Upper lobe of left lung (tissue), 4 donors: ENCODE results near the gene DNHD1.

Source experiments
- EP300 ChIP-seq, 4 donors: sonication (generic); formaldehyde crosslinking; IDR thresholded peaks; one replicate each; pipeline ENCODE4 v1.5.1; 2017; ENCODE audit warnings: antibody characterized with exemption in 4 of 4, control low read depth in 2 of 4
- POLR2A ChIP-seq, 4 donors: fragments of 450-650 bp; IDR thresholded peaks; one replicate each; pipeline ENCODE4 v1.5.1; 2016 to 2017; ENCODE audit warnings: antibody characterized with exemption in 4 of 4, mild to moderate bottlenecking in 2 of 4
- POLR2AphosphoS5 ChIP-seq, 2 donors: sonication (generic); formaldehyde crosslinking; IDR thresholded peaks; one replicate each; pipeline ENCODE4 v1.5.1; 2017; ENCODE audit warnings: antibody characterized with exemption in 2 of 2
- TF ChIP-seq, protein P1 (sequence below), 6 experiments: fragments of 450-650 bp in 4 of 6; fragments of 200-600 bp in 2 of 6; sonication (generic) in 2 of 6; IDR thresholded peaks; one replicate each; pipeline ENCODE4 v1.5.1; 2016 to 2019; ENCODE audit warnings: antibody characterized with exemption in 6 of 6

GRCh38 chr11:6579681-6580080, 82.6 kb downstream of the DNHD1 start:
- TF ChIP-seq, protein P1, sequence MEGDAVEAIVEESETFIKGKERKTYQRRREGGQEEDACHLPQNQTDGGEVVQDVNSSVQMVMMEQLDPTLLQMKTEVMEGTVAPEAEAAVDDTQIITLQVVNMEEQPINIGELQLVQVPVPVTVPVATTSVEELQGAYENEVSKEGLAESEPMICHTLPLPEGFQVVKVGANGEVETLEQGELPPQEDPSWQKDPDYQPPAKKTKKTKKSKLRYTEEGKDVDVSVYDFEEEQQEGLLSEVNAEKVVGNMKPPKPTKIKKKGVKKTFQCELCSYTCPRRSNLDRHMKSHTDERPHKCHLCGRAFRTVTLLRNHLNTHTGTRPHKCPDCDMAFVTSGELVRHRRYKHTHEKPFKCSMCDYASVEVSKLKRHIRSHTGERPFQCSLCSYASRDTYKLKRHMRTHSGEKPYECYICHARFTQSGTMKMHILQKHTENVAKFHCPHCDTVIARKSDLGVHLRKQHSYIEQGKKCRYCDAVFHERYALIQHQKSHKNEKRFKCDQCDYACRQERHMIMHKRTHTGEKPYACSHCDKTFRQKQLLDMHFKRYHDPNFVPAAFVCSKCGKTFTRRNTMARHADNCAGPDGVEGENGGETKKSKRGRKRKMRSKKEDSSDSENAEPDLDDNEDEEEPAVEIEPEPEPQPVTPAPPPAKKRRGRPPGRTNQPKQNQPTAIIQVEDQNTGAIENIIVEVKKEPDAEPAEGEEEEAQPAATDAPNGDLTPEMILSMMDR (IDR thresholded peaks at IDR 0.05), result no peak
- no peak for TF ChIP-seq EP300 (IDR thresholded peaks at IDR 0.05)
- no peak for TF ChIP-seq POLR2A (IDR thresholded peaks at IDR 0.05)
- TF ChIP-seq POLR2AphosphoS5 (IDR thresholded peaks at IDR 0.05), result no peak
